Medulla oblongata (tissue), 1 donor: ENCODE data around the gene NECAB2.

Source experiments
- DNase-seq: peaks from one replicate; pipeline ENCODE4 v3.0.0-alpha.2; 2015; ENCODE audit errors: extremely low spot score

Gene NECAB2

GRCh38 chr16:84024854-84025253 is 56.8 kb downstream of the NECAB2 start:
- DNase-seq, result no peak

GRCh38 chr16:84026606-84027005 is 58.6 kb downstream of the NECAB2 start:
- no peak for DNase-seq

- no peak for DNase-seq
These were observed 59.6 kb downstream of the NECAB2 start for GRCh38 chr16:84027625-84028024.

GRCh38 chr16:84029297-84030047 is 61.4 kb downstream of the NECAB2 start:
- peak; percentile 28 for DNase-seq

GRCh38 chr16:84031556-84031955 is 63.5 kb downstream of the NECAB2 start:
- DNase-seq, result no peak

GRCh38 chr16:84032458-84033178 is 64.6 kb downstream of the NECAB2 start:
- DNase-seq, result no peak

- DNase-seq, result no peak
These were observed 65.5 kb downstream of the NECAB2 start for GRCh38 chr16:84033251-84034195.

GRCh38 chr16:84034516-84034915 is 66.5 kb downstream of the NECAB2 start:
- DNase-seq, result no peak

GRCh38 chr16:84036131-84036530 is 68.1 kb downstream of the NECAB2 start:
- DNase-seq, result no peak

- no peak for DNase-seq
These were observed 69.0 kb downstream of the NECAB2 start for GRCh38 chr16:84036982-84037425.

- DNase-seq, result no peak
These were observed 70.4 kb downstream of the NECAB2 start for GRCh38 chr16:84038469-84038868.

- DNase-seq, result no peak
These were observed 71.7 kb downstream of the NECAB2 start for GRCh38 chr16:84039696-84040095.

- DNase-seq, result no peak
These were observed 72.3 kb downstream of the NECAB2 start for GRCh38 chr16:84040226-84040822.

- DNase-seq, result peak; percentile 30
These were observed 73.1 kb downstream of the NECAB2 start for GRCh38 chr16:84040823-84041820.

- DNase-seq, result no peak
These were observed 73.8 kb downstream of the NECAB2 start for GRCh38 chr16:84041881-84042280.

- DNase-seq, result no peak
These were observed 74.3 kb downstream of the NECAB2 start, which contains the start of gene SLC38A8 for GRCh38 chr16:84042308-84042878. SLC38A8 (minus strand) TSS chr16:84042795; CDS start chr16:84042157, 638 bp downstream.

GRCh38 chr16:84042879-84043485 is 74.9 kb downstream of the NECAB2 start:
- no peak for DNase-seq

GRCh38 chr16:84043486-84044117 is 75.6 kb downstream of the NECAB2 start:
- DNase-seq, result no peak

GRCh38 chr16:84044118-84044488 is 76.1 kb downstream of the NECAB2 start:
- no peak for DNase-seq
